C4-2B (cell line): Measurements from ENCODE around the gene ASIC4.

Source experiments
- H3K27ac ChIP-seq: fragments of 450-650 bp; 2 replicates; pipeline ENCODE4 v1.5.1; 2017
- ZFX ChIP-seq: fragments of 450-650 bp; IDR thresholded peaks from 2 replicates; pipeline ENCODE4 v1.6.1; 2017
- TF ChIP-seq, protein P1 (sequence below): fragments of 450-650 bp; conservative IDR thresholded peaks from 2 replicates; pipeline ENCODE4 v1.5.1; 2017; ENCODE audit warnings: mild to moderate bottlenecking

Gene ASIC4

DNA sequence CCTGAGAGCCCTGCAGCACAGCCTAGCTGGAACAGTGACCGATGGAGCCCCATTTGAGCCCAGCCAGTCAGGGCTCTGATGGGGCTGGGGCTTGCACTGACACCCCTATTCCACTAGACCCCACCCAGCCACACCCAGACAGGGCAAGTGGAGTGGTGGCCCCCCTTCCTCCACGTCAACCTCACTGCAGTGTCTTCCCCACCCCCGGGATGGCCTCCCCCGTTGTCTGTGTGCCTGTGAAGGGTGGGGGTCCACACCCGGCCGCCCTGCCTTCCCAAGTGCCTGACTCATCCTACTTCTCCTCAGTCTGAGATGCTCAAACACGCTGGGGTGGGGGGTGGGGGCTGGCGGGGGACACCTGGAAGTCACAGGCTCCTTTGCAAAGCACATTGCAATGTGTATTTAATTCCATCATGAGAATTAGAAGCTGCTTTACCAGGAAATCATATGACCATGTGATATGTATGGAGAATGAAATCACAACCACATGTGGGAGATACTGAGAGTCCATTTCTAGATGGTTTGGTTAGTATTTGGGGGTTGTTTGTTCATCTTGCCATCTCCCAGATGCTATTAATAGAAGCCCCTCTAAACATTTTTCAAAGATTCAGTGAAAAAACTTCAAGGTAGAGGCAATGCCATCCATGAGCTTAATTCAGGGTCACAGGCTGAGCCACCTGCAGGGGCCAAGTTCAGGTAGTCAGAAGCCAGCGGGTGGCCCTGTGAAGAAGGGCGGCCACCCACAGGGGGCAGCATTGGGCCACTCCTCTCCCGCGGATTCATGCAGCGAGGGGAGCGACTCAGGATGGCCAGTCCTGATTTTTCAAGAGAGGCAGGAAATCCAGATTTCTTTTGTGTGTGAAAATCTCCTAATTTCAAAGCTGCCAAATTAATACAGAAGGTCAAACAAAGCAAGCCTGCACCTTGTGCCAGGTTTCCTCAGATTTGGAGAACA lies 38.3 kb upstream of the ASIC4 start:
- no peak overlapping the region for H3K27ac ChIP-seq
- no peak for TF ChIP-seq ZFX
- TF ChIP-seq, protein P1, sequence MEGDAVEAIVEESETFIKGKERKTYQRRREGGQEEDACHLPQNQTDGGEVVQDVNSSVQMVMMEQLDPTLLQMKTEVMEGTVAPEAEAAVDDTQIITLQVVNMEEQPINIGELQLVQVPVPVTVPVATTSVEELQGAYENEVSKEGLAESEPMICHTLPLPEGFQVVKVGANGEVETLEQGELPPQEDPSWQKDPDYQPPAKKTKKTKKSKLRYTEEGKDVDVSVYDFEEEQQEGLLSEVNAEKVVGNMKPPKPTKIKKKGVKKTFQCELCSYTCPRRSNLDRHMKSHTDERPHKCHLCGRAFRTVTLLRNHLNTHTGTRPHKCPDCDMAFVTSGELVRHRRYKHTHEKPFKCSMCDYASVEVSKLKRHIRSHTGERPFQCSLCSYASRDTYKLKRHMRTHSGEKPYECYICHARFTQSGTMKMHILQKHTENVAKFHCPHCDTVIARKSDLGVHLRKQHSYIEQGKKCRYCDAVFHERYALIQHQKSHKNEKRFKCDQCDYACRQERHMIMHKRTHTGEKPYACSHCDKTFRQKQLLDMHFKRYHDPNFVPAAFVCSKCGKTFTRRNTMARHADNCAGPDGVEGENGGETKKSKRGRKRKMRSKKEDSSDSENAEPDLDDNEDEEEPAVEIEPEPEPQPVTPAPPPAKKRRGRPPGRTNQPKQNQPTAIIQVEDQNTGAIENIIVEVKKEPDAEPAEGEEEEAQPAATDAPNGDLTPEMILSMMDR: peak; percentile 90

DNA sequence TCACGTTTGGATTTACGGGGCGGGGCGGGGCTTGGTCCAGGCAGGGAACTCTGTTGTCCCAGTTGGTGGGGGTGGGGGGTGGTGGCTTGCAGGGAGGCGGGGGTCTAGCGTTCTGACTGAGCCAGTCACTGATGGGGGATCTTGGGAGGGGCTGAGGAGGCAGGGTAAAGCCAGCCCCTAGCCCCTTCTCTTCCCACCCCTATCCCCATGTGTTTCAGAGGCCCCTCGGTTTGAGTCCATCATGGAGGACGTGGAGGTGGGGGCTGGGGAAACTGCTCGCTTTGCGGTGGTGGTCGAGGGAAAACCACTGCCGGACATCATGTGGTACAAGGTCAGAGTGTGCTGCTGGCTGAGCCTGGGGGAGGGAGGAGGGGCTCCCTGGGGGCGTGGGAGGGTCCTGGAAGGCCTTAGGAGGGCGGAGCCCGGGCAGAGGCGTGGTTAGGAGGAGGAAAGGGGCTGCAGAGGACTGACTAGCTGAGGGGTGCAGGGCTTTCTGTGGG lies 37.6 kb upstream of the ASIC4 start:
- TF ChIP-seq ZFX: no peak
- TF ChIP-seq, protein P1: no peak; the same call in 1 of the 2 replicates
- no peak overlapping the region for H3K27ac ChIP-seq

DNA sequence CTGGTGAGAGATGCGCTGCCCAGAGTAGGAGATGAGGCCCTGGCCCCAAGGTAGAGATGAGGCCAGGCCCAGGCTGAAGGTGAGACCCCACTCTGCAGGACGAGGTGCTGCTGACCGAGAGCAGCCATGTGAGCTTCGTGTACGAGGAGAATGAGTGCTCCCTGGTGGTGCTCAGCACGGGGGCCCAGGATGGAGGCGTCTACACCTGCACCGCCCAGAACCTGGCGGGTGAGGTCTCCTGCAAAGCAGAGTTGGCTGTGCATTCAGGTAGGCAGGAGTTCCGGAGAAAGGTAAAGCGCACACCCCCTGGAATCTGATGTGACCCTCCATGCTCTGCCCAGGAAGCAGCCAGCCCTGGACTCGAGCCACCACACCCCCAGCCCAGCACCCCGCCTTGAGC lies 37.1 kb upstream of the ASIC4 start:
- TF ChIP-seq, protein P1: no peak
- no peak for TF ChIP-seq ZFX
- no peak overlapping the region for H3K27ac ChIP-seq

DNA sequence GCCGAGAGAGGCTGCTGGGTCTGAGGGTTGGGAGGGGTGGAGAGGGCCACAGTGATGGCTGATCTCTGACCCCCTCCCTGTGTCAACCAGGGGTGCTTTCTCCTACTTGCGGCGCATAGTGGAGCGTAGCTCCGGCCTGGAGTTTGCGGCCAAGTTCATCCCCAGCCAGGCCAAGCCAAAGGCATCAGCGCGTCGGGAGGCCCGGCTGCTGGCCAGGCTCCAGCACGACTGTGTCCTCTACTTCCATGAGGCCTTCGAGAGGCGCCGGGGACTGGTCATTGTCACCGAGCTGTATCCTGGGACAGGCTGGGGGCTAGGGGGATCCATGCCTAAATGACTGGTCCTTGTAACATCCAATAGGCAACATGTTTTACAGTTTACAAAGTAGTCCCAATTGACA lies 36.5 kb upstream of the ASIC4 start:
- TF ChIP-seq ZFX: no peak
- TF ChIP-seq, protein P1: no peak
- H3K27ac ChIP-seq: no peak overlapping the region

DNA sequence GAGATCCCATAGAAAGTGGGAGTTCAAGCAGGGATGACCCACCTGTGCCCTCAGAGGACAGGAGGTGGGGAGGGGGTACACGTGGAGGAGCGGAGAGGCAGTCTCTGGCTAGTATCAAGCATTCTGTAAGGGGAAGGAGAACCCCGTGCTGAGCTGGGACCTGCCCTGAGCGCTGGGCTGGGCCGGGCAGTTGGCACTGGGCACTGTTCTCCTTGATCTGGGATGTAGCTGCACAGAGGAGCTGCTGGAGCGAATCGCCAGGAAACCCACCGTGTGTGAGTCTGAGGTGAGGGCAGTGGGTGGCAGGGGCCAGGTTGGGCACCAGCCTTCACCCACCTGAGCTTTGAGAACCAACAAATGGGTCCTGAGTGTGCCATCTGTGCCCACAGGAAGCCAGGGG lies 35.4 kb upstream of the ASIC4 start:
- TF ChIP-seq, protein P1: no peak
- no peak for TF ChIP-seq ZFX
- no peak overlapping the region for H3K27ac ChIP-seq

DNA sequence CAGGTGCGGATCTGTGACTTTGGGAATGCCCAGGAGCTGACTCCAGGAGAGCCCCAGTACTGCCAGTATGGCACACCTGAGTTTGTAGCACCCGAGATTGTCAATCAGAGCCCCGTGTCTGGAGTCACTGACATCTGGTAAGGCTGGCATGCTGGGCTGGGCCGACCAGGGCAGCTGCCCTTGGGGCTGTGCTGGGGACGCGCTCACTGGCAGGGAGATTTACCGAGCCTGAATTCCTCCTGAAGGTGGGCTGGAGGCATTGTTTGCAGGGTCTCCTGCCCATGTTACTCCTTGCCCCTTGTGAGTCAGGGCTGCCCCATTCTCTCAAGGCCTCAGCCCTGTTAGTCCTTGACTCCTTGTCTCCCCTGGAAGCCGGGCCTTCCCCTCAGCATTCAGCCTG lies 34.3 kb upstream of the ASIC4 start:
- TF ChIP-seq, protein P1: no peak
- no peak for TF ChIP-seq ZFX
- no peak overlapping the region for H3K27ac ChIP-seq

DNA sequence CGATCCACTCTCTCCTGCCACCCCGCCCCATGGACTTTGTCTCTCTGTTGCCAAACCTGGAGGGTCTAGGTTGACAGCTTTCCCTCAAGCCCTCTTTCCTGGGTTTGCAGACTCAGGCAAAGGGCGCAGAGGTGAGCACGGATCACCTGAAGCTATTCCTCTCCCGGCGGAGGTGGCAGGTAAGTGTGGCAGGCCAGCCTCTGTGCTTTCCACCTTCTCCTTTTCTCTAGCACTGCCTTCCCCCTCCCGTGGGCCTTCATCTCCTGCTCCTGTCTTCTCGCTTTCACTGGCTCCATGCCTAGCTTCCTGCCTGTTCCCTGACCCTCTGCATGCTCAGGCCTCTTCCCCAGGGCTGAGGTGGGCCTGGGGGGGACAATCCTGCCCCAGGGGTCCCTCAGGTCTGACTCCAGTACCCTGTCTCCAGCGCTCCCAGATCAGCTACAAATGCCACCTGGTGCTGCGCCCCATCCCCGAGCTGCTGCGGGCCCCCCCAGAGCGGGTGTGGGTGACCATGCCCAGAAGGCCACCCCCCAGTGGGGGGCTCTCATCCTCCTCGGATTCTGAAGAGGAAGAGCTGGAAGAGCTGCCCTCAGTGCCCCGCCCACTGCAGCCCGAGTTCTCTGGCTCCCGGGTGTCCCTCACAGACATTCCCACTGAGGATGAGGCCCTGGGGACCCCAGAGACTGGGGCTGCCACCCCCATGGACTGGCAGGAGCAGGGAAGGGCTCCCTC lies 31.4 kb upstream of the ASIC4 start:
- no peak overlapping the region for H3K27ac ChIP-seq
- no peak for TF ChIP-seq ZFX
- TF ChIP-seq, protein P1: no peak
